Stimulated activated CD4-positive, alpha-beta T cell treated with anti-CD3 and anti-CD28 coated beads, Interleukin-2, amount 100 ng/mL, for 4 hours (primary cell): ENCODE data around the gene KAT6B.

Experiments
- DNase-seq: peaks from one replicate; pipeline ENCODE4 v3.0.0-alpha.2; 2020; ENCODE audit warnings: low read depth

The KAT6B gene

DNA sequence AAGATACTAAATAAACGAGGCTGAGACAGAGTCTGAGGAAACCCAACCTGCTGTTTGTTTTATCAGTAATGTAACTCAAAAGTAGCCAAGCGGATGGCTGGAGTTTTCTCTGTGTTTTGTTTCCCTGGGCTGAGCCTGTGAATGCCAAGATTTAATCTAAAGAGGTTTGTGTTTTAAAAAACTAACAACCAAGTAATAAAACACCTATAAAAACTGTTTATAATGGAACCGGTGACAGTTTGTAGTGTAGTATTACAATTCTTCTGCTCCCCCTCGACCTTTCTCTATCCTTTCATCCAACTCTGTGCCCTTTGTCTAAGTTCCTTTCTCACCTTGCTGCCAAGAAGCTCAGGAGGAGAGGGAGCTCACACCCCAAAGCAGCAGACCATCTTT lies 2.6 kb upstream of the KAT6B start:
- no peak for DNase-seq

DNA sequence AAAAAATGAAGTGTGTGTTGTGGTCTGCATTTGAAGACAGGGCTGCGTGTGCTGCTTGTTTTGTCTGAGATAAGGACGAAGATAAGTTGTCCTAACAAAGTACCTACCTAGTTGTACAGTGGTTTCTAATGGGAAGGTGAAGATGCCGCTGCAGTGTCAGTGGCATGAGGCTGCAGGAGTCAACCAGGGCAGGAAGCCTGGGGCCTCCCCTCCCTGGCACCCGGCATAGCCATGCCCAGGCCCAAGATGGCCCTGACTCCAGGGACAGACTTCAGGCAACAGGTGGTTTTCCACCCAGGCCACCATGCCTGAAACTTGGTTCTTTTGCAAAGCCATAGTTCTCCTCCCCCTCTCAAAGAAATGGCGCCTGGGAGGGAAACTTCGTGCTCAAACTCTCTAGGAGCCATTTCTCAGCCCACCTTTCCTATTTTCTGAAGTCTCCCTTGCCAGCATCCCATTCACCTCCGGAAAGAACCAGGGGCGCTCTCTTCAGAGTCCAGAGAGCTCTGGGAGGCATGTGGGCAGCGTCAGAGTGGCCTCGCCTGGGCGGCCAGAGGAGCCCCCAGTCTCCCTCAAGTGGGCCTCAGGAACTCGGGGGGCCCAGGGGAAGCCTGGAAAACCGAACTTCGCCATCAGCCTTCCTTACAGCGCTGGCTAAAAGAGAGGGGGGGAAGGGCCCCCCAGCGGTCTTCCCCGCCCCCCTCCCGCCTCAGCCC lies 2.1 kb upstream of the KAT6B start:
- no peak for DNase-seq

DNA sequence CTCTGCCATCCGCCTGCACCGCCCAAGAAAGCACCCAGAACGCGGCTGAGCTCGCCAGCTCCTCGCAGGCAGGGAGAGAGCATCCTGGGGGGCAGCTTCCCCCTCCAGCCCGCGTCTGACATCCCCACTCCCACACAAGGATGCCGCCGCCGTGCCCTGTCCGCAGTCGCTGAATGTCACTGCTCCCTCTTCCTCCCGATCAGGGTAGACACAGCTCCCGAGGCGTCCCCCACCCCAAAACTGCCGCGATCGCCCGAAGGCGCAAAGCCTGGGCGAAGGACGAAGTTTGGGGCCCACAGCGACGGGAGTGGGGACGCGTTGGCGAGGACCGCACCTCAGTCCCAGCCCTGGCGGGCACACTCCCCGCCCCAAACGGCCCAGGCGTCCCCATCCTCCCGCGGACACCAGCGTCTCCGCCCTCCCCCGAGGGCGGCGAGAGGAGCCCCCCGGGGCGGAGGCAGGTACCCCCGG lies 1.5 kb upstream of the KAT6B start:
- peak; percentile 16 for DNase-seq

DNA sequence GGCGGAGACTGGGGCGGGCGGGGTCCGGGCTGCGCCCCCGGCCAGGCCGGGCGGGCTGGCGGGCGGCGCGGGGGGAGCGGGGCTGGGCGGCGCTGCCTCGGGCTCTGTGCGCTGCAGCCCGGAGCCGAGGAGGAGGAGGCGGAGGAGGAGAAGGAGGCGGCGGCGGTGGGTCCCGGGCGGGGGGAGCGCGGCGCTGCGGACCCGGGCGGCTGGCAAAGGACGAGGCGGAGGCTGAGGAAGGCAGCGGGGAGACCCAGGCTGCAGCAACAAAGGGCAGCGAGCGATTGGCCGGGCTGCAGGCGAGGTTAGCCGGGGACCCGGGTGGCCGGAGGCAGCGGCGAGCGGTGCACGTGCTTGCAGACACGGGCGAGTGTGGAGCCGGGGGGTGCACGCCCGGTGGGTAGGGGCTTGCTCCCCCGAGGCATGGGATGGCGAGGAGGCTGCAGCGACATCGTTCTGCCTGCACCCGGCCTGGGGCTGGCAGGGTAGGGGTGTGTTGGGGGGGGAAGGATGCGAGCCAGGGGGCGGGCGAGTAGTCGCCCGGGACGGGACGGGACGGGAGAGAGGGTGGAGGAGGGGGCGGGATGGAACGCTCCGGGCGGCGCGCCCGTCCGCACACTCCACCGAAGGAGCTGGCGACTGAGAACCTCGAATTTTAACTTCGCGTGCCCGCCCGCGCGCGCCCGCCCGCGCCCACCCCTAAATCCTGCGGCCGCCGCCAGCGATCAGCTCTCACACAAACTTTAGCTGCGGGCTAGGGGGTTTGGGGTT lies 844 bp upstream of the KAT6B start:
- DNase-seq: peak; percentile 47

DNA sequence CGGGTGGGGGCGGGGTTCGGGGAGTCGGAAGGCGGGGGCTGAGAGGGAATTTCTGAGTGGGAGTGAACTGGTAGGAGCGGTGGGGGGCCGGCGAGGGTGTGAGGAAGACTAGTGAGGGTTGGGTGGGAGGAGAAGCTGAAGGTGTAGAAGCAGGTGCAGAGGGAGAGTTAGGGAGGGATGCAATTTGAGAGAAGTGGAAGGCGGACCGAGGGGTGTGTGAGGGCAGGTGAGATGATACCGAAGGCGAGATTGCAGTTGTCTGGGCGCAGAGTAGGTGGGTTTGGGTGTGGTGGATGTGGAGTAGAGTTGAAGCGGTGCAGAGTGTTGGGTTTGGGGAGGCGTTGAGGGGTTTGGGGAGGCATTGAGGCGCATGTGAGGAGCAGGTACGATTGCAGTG lies 643 bp downstream of the KAT6B start:
- no peak for DNase-seq

DNA sequence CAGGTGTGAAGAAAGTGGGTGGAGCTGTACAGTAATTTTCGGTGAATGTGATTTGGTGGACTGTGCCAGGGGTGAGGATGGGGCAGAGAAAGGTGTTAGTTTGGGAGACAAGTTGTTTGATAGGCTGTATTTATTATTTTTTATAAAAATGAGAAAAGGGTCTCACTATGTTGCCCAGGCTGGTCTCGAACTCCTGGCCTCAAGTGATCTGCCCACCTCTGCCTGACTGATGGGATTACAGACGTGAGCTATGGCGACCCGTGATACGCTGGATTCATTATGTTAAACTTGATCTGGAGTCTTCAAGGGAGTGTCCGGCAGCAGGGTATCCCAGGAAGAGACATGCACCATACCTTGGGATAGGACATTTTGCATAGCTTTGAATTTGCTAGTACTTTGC lies 1.3 kb downstream of the KAT6B start:
- DNase-seq: no peak

DNA sequence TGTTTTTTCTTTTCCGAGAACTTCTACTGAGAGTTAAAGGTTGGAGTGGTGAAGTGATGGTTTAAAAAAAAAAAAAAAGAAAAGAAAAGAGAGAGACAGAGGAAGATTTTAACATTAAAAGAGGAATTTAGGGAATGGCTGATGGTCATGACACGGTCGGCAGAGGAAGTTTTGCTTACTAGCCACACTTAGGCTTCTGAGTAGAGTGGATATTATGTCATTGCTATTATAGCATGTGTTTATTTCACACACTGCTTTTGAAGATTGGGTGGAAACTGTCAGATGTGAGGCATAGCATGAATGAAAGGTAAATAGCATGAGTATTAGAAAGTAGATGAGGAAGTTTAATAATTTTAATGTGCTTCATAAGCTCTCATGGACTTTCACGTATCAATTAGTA lies 2.5 kb downstream of the KAT6B start:
- DNase-seq: no peak

DNA sequence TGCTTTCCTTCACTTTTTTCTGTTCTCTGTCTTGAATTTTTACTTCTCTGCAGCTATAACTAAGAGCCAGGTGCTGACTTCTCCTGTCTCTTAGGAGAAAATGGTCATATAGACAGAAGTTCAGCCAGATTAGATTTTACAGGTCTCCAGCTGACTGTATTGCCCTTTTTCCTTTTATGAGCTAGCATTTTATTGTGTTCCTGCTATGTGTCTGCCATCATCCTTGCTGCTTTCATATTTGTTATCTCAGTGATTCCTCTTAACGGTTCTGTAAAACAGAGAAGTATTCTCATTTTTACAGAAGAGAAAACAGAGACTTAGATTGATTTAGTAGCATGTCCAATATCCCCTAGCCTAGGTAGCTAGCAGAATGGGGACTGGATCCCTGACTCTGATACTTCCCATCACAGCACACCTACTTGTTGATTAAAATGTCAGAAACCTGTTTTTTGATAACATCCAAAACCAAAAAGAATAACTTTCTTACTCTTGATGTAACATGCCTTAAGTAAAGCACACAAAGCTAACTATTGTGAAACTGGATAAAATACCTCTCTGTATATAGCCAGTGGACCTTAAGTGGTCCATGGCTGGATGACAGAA lies 5.2 kb downstream of the KAT6B start:
- DNase-seq: no peak

DNA sequence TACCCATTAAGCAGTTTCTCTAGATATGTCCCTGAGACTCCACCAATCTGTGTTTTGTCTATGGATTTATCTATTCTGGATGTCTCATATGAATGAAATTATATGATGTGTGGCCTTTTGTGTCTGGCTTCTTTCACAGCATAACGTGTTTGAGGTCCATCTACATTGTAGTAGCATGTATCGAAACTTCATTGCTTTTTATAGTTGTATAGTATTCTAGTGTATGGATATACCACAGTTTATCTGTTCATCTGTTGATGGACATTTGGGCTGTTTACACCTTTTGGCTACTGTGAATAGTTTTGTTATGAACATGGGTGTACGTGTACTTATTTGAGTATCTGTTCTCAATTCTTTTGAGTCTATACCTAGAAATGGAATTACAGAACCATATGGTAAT lies 9.6 kb downstream of the KAT6B start:
- no peak for DNase-seq

DNA sequence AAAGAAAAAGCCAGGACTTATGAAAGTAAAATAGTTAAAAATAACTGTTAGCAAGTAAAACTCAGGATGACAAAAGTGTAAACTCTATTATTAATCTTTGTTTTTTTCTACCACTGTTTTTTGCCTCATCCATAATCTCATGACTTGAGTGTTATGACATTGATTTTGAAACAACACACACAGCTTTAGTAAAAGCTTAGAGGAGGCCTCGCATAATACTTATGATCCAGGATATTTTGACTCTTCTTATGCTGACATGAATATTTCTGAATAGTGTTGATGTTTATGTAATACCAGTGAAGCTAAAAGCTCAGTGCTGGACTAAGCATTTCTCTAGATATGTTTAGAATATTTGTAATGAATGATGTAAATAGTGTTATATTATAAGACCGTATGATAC lies 10.5 kb downstream of the KAT6B start:
- DNase-seq: no peak

DNA sequence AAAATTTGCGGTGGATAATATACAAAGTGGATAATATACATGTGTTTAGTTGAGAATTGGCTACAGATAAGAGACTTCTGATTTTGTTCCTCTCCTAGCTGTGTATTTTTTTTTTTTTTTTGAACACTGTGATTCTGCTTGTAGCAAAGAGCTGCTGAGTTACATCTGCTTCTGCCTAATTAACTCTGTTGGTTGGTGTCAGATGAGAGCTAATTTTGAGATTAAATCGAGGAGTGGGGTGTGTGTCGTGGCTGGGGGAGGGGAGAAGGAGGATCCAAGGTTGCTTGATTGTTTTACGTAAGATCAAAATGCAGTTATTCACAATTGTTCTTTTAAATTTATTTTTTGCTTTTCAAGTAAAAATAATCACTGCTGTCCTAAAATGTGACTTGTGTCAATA lies 11.3 kb downstream of the KAT6B start:
- no peak for DNase-seq

DNA sequence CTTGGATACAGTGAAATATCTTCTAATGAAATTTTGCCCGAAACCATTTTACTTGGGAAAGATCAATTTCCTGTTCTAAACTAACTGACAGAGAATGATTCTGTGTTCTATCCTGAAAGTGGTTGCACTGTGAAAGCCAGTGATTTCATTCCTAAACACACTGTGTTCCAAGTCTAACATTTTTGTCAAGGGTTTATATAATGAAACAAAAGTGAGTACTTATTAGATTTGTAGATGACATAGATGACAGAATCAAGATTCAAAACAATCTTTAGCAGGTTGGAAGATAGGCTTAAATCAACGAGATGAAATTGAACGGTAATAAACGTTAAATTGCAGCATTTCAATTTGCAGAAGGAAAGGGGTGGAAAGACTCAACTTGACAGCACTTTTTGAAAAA lies 13.3 kb downstream of the KAT6B start:
- no peak for DNase-seq

DNA sequence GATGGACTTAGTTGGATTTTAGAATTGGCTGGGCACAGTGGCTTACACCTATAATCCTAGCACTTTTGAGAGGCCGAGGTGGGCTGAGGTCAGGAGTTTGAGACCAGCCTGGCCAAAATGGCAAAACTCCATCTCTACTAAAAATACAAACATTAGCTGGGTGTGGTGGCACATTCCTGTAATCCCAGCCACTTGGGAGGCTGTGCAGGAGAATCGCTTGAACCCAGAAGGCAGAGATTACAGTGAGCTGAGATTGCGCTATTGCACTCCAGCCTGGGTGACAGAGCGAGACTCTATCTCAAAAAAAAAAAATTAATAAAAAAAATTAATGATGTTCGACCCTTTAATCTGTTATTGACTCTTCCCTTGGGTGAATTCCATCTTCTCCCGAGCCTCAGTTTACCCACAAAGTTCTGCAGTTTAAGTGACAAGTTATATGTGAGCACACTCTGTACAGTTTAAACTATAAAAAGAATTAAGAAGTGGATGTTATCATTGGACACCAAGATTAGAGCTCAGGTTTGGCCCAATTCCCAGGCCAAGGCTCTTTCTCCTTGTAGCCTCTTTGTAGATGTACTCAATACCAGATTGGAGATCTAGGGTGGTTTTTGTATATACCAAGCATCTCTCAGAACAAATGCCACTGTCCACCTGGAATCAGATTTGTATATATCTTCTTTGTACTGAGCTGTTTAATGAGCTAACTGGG lies 15.0 kb downstream of the KAT6B start:
- no peak for DNase-seq

DNA sequence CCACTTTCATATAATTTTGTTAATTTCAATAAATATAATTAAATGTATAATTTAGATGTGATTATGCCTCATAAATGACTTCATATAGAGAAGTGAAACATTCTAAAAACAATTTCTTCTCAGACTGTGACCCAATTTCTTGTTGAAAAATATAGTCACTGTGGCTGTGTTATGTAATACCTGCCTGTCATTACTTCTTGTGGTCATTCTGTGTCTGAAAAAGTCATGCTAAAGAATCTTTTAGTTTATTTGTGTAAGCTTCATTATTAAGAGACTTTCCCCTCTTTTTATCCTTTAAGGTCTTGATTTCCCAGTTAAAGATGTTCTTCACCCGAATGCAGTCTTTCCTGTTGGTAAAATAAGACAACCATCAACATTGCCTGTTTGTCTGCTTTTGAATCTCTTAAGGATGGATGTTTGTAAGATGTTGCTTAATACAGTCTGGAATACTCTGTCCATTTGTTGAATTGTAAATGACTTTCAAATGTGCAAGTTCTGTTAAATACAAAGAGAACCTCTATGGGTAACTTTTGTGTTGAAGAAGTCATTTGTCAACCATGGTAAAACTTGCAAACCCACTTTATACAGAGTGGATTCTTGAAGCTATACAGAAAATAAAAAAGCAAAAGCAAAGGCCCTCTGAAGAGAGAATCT lies 16.0 kb downstream of the KAT6B start:
- no peak for DNase-seq

DNA sequence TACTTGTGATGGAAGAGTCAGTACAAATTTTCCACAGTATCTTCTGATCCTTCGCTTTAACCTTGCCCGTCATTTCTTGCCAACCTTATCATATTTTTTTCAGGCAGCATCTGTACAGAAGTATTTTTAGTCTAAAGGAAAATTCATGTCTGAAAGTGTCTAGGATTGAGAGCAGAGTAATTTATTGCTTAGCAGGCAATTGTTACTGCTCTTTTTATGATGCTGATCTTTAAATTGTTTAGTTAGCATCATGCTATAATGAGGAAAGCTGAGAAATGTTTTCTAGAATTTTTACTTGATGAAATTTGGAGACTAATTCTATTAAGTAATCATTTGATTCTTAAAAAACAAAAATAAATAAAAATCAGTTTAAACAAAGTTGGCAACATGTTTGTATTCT lies 20.6 kb downstream of the KAT6B start:
- DNase-seq: no peak

DNA sequence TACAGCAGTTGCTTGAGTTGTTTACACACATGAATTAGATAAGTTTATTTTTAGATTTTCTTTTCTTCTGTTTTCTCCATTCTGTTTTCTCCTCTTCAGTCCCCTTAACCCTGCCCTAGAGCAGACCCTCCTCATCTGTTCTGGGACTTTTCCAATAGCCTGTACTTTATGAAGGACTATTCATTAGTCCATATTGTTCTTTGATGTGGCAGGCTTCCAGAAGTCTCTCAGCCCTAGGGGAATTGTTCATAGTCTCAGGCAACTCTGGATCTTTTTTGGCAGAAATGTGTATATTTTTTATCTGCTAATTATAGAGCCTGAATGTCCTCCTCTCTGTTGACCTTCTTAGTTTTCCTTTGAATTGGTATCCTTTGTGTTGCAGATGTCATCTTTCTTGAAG lies 25.4 kb downstream of the KAT6B start:
- DNase-seq: no peak

DNA sequence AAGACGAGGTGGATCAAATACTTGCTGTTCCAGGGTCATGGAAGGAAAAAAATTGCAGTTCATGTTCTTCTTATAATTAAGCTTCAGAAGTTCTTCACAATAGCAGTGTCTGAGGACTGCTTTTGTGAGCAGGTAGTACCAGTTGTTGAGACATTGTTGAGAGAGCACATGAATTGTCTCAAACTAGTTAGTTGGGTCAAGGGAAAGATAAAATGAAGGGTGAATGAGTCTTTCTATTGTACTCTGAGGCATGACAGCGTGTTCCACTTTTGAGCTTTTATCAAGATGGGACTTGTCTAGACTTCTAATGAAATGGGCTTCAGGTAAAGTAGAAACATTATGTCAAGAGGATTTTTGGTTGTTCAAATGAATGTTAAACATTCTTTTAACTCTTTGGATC lies 26.0 kb downstream of the KAT6B start:
- no peak for DNase-seq

DNA sequence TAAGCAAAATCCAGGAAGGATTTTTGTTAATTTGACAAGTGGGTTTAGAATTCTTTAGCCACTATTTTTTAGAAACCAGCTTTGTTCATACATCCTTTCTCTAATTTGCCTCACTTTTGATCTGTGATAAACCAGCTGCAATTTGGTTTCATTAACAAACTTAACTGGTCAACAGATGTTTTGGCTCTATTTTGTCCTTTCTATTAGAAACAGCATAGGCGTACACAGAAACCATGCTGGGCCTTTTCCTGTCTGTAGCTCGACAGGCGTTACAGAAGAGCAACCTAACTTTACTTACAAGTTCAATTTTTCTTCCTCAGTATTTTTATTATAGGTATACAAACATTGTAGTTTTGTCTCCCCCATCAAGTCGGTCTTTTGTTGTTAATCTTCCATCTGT lies 28.2 kb downstream of the KAT6B start:
- DNase-seq: no peak

DNA sequence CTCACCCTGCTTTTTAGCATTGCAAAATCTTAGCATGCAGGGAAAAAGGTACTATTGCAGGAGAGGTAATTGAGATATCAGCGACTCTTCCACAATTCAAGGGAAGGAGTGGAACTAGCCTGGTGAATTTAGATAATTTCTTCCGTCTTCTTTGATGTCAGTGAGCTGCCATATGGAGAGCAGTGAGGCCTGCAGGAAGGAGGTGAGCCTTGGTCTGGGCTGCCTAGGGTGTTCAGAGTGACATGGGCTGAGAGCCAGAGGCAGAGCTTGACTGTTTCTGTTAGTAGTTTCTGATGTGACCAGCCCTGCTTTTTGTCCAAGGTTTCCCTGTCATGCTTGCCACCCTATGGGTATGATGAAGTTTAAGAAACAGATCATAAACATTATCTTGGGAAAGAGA lies 28.6 kb downstream of the KAT6B start:
- DNase-seq: no peak

DNA sequence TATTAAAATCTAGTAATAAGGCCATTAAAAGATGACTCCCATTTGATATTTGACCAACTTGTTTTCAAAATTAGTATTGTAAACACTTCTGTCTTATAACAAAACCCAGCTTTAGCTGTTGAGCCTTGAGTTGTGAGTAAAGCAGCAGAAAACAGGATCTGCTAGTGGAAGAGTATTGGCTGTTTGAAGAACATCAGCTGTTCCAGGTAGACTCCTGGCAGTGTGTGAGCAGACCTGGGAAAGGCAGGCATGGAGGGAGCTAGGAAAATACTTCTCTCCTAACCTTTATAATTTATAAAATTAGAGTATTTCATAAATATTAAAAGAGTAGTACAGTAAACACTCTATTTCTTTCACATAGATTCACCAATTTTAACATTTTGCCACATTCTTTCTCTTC lies 29.0 kb downstream of the KAT6B start:
- no peak for DNase-seq

DNA sequence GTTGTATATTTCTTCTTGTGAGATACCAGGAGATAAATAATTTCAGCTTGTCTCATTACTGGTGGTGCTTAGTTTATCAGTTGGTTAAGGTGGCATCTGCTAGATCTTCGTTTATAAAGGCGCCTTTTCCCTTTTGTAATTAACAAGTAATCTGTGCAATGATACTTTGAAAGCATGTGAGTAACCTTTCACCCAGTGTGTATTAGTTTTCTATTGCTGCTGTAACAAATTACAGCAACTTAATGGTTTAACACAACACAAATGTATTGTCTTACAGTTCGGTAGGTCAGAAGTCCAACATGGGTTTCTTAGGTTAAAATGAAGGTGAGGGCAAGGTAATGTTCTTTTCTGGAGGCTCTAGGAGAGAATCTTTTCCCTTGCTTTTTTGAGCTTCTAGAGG lies 30.5 kb downstream of the KAT6B start:
- no peak for DNase-seq

DNA sequence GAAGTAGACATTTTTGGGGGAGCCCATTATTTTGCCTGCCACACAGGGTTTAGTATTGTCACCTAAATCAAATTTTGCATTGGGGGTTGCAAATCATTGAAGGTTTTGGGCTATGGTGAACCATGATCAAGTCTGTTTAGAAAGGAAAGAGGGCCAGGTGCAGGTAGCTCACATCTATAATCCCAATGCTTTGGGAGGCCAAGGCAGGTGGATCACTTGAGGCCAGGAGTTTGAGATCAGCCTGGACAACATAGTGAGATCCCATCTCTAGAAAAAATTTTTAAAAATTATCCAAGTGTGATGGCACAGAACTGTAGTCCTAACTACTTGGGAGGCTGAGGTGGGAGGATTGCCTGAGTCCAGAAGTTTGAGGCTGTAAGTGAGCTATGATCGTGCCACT lies 31.2 kb downstream of the KAT6B start:
- DNase-seq: no peak
